Suprapubic skin (tissue), 4 donors: Measurements from ENCODE around the gene VTI1A.

Source experiments
- CTCF ChIP-seq, 2 donors: fragments of 200-600 bp in 1 of 2; fragments of 450-650 bp in 1 of 2; sonication (generic) in 1 of 2; IDR thresholded peaks; one replicate each; pipeline ENCODE4 v1.5.1; 2016 to 2019; ENCODE audit warnings: antibody characterized with exemption in 2 of 2, mild to moderate bottlenecking in 1 of 2, moderate library complexity in 1 of 2
- EP300 ChIP-seq: sonication (generic); formaldehyde crosslinking; IDR thresholded peaks from one replicate; pipeline ENCODE4 v1.6.1; 2017; ENCODE audit warnings: antibody characterized with exemption
- POLR2A ChIP-seq, 2 donors: fragments of 450-650 bp; IDR thresholded peaks; one replicate each; pipeline ENCODE4 v1.6.1; 2017; ENCODE audit warnings: antibody characterized with exemption in 2 of 2, mild to moderate bottlenecking in 2 of 2, moderate library complexity in 2 of 2
- POLR2AphosphoS5 ChIP-seq, 3 donors: sonication (generic); formaldehyde crosslinking; IDR thresholded peaks; one replicate each; pipeline ENCODE4 v1.6.1; 2017; ENCODE audit warnings: antibody characterized with exemption in 3 of 3

- TF ChIP-seq POLR2A (IDR thresholded peaks at IDR 0.05), result no peak
- no peak for TF ChIP-seq CTCF (IDR thresholded peaks at IDR 0.05)
- no peak for TF ChIP-seq POLR2AphosphoS5 (IDR thresholded peaks at IDR 0.05)
- no peak for TF ChIP-seq EP300
Observed at GRCh38 chr10:112842832-112843360, 395.9 kb downstream of the VTI1A start.
